GM10248 (cell line): ENCODE measurements around the gene SMC6.

Source experiments
- CTCF ChIA-PET: fragments of 300-600 bp; sonication (Branson Sonifier 250); formaldehyde crosslinking; extraction: SDS; loops from one replicate; lab custom pipeline; 2021; ENCODE audit warnings: antibody characterized with exemption; lab: Yijun Ruan, JAX
- POLR2A ChIA-PET: fragments of 350-650 bp; sonication (Branson Sonifier 250); formaldehyde crosslinking; extraction: SDS; loops from one replicate; lab custom pipeline; 2020; ENCODE audit warnings: antibody characterized with exemption; lab: Yijun Ruan, JAX
- DNase-seq: peaks from one replicate; pipeline ENCODE4 v3.0.0; 2012; ENCODE audit errors: extremely low spot score
- CTCF ChIP-seq: IDR thresholded peaks from 2 replicates; pipeline ENCODE4 v1.5.1; 2012; ENCODE audit warnings: mild to moderate bottlenecking, low read depth; ENCODE audit errors: extremely low read depth, missing control alignments, control extremely low read depth

SMC6 gene

DNA sequence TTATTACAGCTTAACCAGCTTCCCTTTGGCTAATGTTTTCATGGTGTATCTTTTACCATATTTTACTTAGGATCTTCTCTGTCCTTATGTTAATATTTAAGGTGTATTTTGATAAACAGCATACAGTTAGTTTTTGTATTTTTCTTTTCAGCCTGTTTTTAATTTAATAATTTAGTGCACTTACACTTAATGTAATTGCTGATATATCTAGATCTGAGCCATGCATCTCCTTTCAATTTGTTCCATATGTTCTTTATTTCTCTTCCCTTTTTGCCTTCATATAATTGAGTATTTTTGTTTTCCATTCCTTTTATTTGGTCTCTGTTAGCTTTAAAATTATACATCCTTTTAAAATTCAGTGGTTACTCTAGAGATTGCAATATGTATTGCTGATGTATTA, 78.8 kb downstream of the SMC6 start:
- POLR2A ChIA-PET: no interaction called here

GRCh38 chr2:17672583-17673317, 80.9 kb downstream of the SMC6 start:
- CTCF ChIA-PET: interaction anchor here (0.7 to 25.6 kb wide), 10 partner anchors 10 to 363 kb away, joined by 3 to 343 read pairs (median 10); no protein-coding TSS in a partner anchor
- no peak for DNase-seq

More for the DNA sequence above, 78.8 kb downstream of the SMC6 start:
- DNase-seq: no peak
- CTCF ChIA-PET: interaction anchor here (1.5 to 25.6 kb wide), 3 partner anchors 18 to 365 kb away, joined by 4 to 343 read pairs (median 193); no protein-coding TSS in a partner anchor
- no peak for TF ChIP-seq CTCF

GRCh38 chr2:17667898-17668297, 85.7 kb downstream of the SMC6 start:
- POLR2A ChIA-PET: no interaction called here
- CTCF ChIA-PET: interaction anchor here (1.0 to 25.6 kb wide), 6 partner anchors 9 to 197 kb away, joined by 3 to 343 read pairs (median 4); no protein-coding TSS in a partner anchor

More at GRCh38 chr2:17672583-17673317, 80.9 kb downstream of the SMC6 start:
- no peak for TF ChIP-seq CTCF
- POLR2A ChIA-PET: no interaction called here

GRCh38 chr2:17664534-17664933, 89.1 kb downstream of the SMC6 start:
- ChIA-PET POLR2A (no interaction called here), CTCF (interaction anchor here (16.4 to 25.6 kb wide), 2 partner anchors 9 to 20 kb away, joined by 193 to 343 read pairs; no protein-coding TSS in a partner anchor)
- no peak for DNase-seq
- TF ChIP-seq CTCF: no peak

More at GRCh38 chr2:17667898-17668297, 85.7 kb downstream of the SMC6 start:
- no peak for DNase-seq
- no peak for TF ChIP-seq CTCF

- TF ChIP-seq CTCF: no peak
- CTCF ChIA-PET: interaction anchor here (0.7 to 25.6 kb wide), 4 partner anchors 11 to 192 kb away, joined by 3 to 343 read pairs (median 98); no protein-coding TSS in a partner anchor
- no peak for DNase-seq
- POLR2A ChIA-PET: no interaction called here
These were observed 90.9 kb downstream of the SMC6 start for GRCh38 chr2:17662723-17663122.

DNA sequence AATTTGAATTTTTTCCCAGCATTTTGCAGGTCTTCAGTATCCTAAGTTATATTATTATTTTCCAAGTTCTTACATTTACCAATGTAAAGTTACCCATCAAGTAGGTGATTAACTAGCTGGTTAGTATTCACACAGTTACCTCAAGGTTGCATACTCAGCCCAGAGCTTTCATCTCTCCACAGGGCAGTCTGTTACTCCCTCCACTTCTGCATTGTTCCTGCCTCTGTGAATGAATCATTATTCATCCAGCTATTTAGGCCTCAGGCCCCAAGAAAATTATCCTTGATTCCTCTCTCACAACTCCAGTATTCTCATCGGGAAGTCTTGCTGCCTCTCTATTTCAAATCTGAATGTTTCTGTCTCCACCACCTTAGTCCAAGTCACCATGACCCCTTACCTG, 92.2 kb downstream of the SMC6 start:
- no peak for TF ChIP-seq CTCF
- no peak for DNase-seq
- ChIA-PET CTCF (interaction anchor here (1.0 to 25.6 kb wide), 4 partner anchors 12 to 169 kb away, joined by 3 to 343 read pairs (median 98); no protein-coding TSS in a partner anchor), POLR2A (no interaction called here)
